PC-9 (cell line): ENCODE data around the gene USP11.

Source experiments
- CTCF ChIP-seq: fragments of 200-600 bp; sonication (generic); conservative IDR thresholded peaks from 2 replicates; pipeline ENCODE4 v1.6.1; 2017; ENCODE audit warnings: mixed run types, antibody characterized with exemption, mild to moderate bottlenecking, moderate library complexity
- EZH2 ChIP-seq: fragments of 200-600 bp; sonication (generic); IDR thresholded peaks from 2 replicates; pipeline ENCODE4 v1.8.0; 2017; ENCODE audit warnings: antibody characterized with exemption, low read depth

- TF ChIP-seq CTCF (no peak), EZH2 (no peak)
Measured at GRCh38 chrX:47224266-47224895, 8.4 kb upstream of the USP11 start.
